ENCODE results near the gene FGF4.

- TF ChIP-seq CTCF (IDR thresholded peaks at IDR 0.05), result no peak
- no peak for TF ChIP-seq POLR2A (IDR thresholded peaks at IDR 0.05)
These were observed 29.8 kb upstream of the FGF4 start for GRCh38 chr11:69804769-69805508.
